Heart left ventricle (tissue), 16 donors: Measurements from ENCODE around the gene NDST3. TPM values are rescaled to one million over a fixed set of nuclear protein-coding genes. Genes with fewer than 3 reads are reported as not detected.
"Not testable (repeated sequence)": the region's sequence is repeated elsewhere in the genome, so short reads cannot be mapped to it uniquely, and the experiment has no call there.

Experiments
- ATAC-seq, 4 donors: fragments of 200-7000 bp; cut with Tn5 transposase; one replicate each; pipeline ENCODE4 v1.9.1; 2020 to 2022; ENCODE audit warnings: moderate library complexity in 4 of 4, mild to moderate bottlenecking in 3 of 4, moderate number of reproducible peaks in 1 of 4
- DNase-seq, 5 donors: peaks; one replicate each; pipeline ENCODE4 v3.0.0-alpha.2; 2020
- H3K27ac ChIP-seq, 12 donors: fragments of 200-600 bp; sonication (generic) in 4 of 12; one replicate each; pipeline versions ENCODE4 v1.5.0 to v1.8.0; 2016 to 2022; ENCODE audit warnings: mild to moderate bottlenecking in 2 of 12
- H3K27me3 ChIP-seq, 9 donors: fragments of 200-600 bp; sonication (generic) in 2 of 9; one replicate each; pipeline versions ENCODE4 v1.5.1 to v1.8.0; 2016 to 2022; ENCODE audit warnings: mild to moderate bottlenecking in 3 of 9
- H3K36me3 ChIP-seq, 9 donors: fragments of 200-600 bp; sonication (generic) in 2 of 9; one replicate each; pipeline versions ENCODE4 v1.5.0 to v1.8.0; 2018 to 2022; ENCODE audit warnings: mild to moderate bottlenecking in 2 of 9
- H3K4me1 ChIP-seq, 12 donors: fragments of 200-600 bp; sonication (generic) in 4 of 12; one replicate each; pipeline versions ENCODE4 v1.5.0 to v1.8.0; 2016 to 2022; ENCODE audit warnings: mild to moderate bottlenecking in 3 of 12
- H3K4me3 ChIP-seq, 12 donors: fragments of 200-600 bp; sonication (generic) in 4 of 12; one replicate each; pipeline versions ENCODE4 v1.5.0 to v1.8.0; 2017 to 2022; ENCODE audit warnings: mild to moderate bottlenecking in 9 of 12, moderate library complexity in 4 of 12
- H3K9me3 ChIP-seq, 12 donors: fragments of 200-600 bp; sonication (generic) in 4 of 12; one replicate each; pipeline versions ENCODE4 v1.5.0 to v1.8.0; 2016 to 2022; ENCODE audit warnings: mild to moderate bottlenecking in 1 of 12
- POLR2A ChIP-seq, 2 donors: fragments of 450-650 bp; IDR thresholded peaks; one replicate each; pipeline ENCODE4 v1.6.1; 2017; ENCODE audit warnings: antibody characterized with exemption in 2 of 2, mild to moderate bottlenecking in 2 of 2, moderate library complexity in 2 of 2
- WGBS, 4 donors: extraction: QIAGEN DNeasy Blood & Tissue Kit in 2 of 4; methylation state at CpG; one replicate each; pipeline versions ENCODE4 v1.1.5 to v1.1.7; 2013 to 2018; 5-methylcytosine and 5-hydroxymethylcytosine counted together
- intact Hi-C, 10 donors: fragments of 100-400 bp; cut with DNase I; formaldehyde crosslinking; loops; one replicate each; pipeline versions ENCODE4 v1.11.1 to v1.14.2; 2022
- polyA plus RNA-seq, 2 donors: library from polyadenylated mRNA; stranded (reverse); fragments of 200-250 nt; gene quantifications; one replicate each; pipeline ENCODE4 v1.2.3, GENCODE V29; 2013
- total RNA-seq, 9 donors: library from RNA; depleted of rRNA in 2 of 9; stranded (reverse); fragments of >200 nt in 2 of 9; fragmentation: NEBNext Ultra II Directional in 3 of 9; extraction: Animal tissue kit (Norgen Biotek cat#: 25700) in 3 of 9; gene quantifications; one replicate each; pipeline versions ENCODE4 v1.1.0 to v1.2.4, GENCODE V29; 2016 to 2023
- TF ChIP-seq, protein P1 (sequence below), 12 donors: fragments of 200-600 bp; sonication (generic) in 4 of 12; IDR thresholded peaks; one replicate each; pipeline versions ENCODE4 v1.5.0 to v1.8.0; 2018 to 2022; ENCODE audit warnings: antibody characterized with exemption in 12 of 12, mild to moderate bottlenecking in 5 of 12
- donor health status: ischemic (EF 13 %, LVEDD 7.1; RV severe dilation, severe dysfunction).
- donor health status: healthy with polysubstance abuse.
- donor health status: DM: no; HTN: yes; CAD: no.
- donor health status: DM: no; HTN: no; CAD: no.
- donor health status: ischemic (EF 25% LVEDD 6.9; RV normal size, moderate dysfunction).
- donor health status: ischemic (EF 25% LVEDD 5.7; RV mildly dilated, moderate dysfunction).
- donor health status: healthy.
- donor health status: DM: yes; HTN: yes; CAD: no.
- donor health status: ischemic (EF 35%, LVEDD 5.7; RV mildly dilated, moderate dysfunction).
- donor health status: nonischemic (EF 11% LVEDD 7.7; RV severe dilation, severe dysfunction).
- donor health status: DM: yes; HTN: yes; CAD: no.
- donor health status: PGD.
- donor health status: ischemic (EF 29% LVEDD 5.4; RV normal size, mild dysfunction).
- donor health status: nonischemic (EF 23%, LVEDD 6.1; RV moderate dilation, normal function).

Gene NDST3
- total and polyA plus RNA-seq, 11 donors = 0.29 TPM; not detected in 10

GRCh38 chr4:118287711-118288451 lies 253.6 kb downstream of the NDST3 start:
- no peak overlapping the region for H3K27ac ChIP-seq
- peaks cover 0 to 2% (median 0%) of the 10 kb centered on the region in 9 donors for H3K36me3 ChIP-seq
- ATAC-seq (no peak), DNase-seq (no peak)
- intact Hi-C loops = loop anchor here in 1 of 10 donors (10.0 kb wide), 1 partner anchor 397 kb away; the partner anchor contains the start of gene METTL14
- no peaks in the 10 kb centered on the region for H3K9me3 ChIP-seq
- 80 to 93% (median 88%) methylated on average over 2 of the region's 2 CpGs for WGBS, 4 donors
- TF ChIP-seq, protein P1, sequence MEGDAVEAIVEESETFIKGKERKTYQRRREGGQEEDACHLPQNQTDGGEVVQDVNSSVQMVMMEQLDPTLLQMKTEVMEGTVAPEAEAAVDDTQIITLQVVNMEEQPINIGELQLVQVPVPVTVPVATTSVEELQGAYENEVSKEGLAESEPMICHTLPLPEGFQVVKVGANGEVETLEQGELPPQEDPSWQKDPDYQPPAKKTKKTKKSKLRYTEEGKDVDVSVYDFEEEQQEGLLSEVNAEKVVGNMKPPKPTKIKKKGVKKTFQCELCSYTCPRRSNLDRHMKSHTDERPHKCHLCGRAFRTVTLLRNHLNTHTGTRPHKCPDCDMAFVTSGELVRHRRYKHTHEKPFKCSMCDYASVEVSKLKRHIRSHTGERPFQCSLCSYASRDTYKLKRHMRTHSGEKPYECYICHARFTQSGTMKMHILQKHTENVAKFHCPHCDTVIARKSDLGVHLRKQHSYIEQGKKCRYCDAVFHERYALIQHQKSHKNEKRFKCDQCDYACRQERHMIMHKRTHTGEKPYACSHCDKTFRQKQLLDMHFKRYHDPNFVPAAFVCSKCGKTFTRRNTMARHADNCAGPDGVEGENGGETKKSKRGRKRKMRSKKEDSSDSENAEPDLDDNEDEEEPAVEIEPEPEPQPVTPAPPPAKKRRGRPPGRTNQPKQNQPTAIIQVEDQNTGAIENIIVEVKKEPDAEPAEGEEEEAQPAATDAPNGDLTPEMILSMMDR (IDR thresholded peaks at IDR 0.05) = no peak
- no peak for TF ChIP-seq POLR2A (IDR thresholded peaks at IDR 0.05)
- no peaks in the 10 kb centered on the region for H3K4me1 ChIP-seq
- H3K27me3 ChIP-seq = no peaks in the 10 kb centered on the region
- no peak overlapping the region for H3K4me3 ChIP-seq

DNA sequence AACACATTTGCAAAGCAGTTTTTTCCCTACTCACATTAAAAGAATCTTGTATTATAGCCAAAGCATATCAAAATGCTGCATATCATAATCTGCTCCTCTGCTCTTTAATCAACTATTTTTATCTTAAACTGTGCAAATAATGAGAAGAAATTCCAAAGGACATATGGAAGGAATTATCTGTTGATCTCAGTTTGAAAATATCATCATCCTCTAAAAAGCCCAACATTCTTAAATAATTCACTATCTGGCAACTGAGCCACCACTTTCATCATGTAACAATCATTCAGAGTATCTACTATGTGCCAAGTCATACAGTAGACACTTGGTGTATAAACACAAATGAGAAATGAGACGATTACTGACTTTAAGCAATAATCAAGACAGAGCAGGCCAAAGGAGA lies 255.5 kb downstream of the NDST3 start:
- intact Hi-C loops = loop anchor here in 1 of 10 donors (10.0 kb wide), 1 partner anchor 395 kb away; the partner anchor contains the start of gene METTL14

DNA sequence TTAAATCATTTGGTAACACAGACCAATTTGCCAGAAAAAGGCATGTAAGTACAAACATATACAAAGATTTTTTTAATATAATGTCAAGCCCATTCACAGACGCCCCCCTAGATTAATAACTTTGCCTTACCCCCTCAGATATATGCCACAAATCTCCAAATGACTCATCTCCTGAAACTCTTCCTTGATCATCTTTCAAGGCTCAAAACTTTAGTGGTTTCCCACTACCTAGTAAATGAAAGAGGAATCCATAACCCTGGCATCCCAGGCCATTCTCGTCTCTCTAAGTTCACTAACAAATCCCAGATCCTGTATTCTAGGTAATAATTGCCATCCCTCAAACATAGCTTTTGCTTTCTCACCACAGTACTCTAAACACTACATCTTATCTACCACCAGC lies 256.7 kb downstream of the NDST3 start:
- Histone ChIP-seq H3K36me3 (no peaks in the 10 kb centered on the region), H3K27ac (no peak overlapping the region), H3K27me3 (no peaks in the 10 kb centered on the region), H3K9me3 (no peaks in the 10 kb centered on the region), H3K4me1 (no peaks in the 10 kb centered on the region), H3K4me3 (no peak overlapping the region)
- 81 to 85% (median 81%) methylated on average over 2 of the region's 2 CpGs for WGBS, 4 donors
- ATAC-seq (no peak), DNase-seq (no peak)
- intact Hi-C loops = no loop called here
- TF ChIP-seq, protein P1 (IDR thresholded peaks at IDR 0.05) = no peak
- no peak for TF ChIP-seq POLR2A (IDR thresholded peaks at IDR 0.05)

More for the DNA sequence above, 255.5 kb downstream of the NDST3 start:
- WGBS, 4 donors = 62 to 89% (median 70%) methylated on average over 1 of the region's 1 CpG
- DNase-seq (no peak), ATAC-seq (no peak)
- Histone ChIP-seq H3K27ac (no peak overlapping the region), H3K4me3 (no peak overlapping the region), H3K27me3 (no peaks in the 10 kb centered on the region), H3K4me1 (no peaks in the 10 kb centered on the region), H3K9me3 (no peaks in the 10 kb centered on the region), H3K36me3 (no peaks in the 10 kb centered on the region)
- TF ChIP-seq, protein P1 (IDR thresholded peaks at IDR 0.05) = no peak
- no peak for TF ChIP-seq POLR2A (IDR thresholded peaks at IDR 0.05)

GRCh38 chr4:118296729-118297128 lies 262.4 kb downstream of the NDST3 start:
- no peaks in the 10 kb centered on the region for H3K4me1 ChIP-seq
- intact Hi-C loops = no loop called here
- TF ChIP-seq, protein P1 (IDR thresholded peaks at IDR 0.05) = no peak
- TF ChIP-seq POLR2A (IDR thresholded peaks at IDR 0.05) = no peak
- H3K27ac ChIP-seq = no peak overlapping the region
- no peak overlapping the region for H3K4me3 ChIP-seq
- no peak for DNase-seq
- no peaks in the 10 kb centered on the region for H3K9me3 ChIP-seq
- WGBS, 4 donors = 50 to 74% (median 64%) methylated on average over 1 of the region's 1 CpG
- no peaks in the 10 kb centered on the region for H3K27me3 ChIP-seq
- H3K36me3 ChIP-seq = no peaks in the 10 kb centered on the region
- ATAC-seq = no peak

DNA sequence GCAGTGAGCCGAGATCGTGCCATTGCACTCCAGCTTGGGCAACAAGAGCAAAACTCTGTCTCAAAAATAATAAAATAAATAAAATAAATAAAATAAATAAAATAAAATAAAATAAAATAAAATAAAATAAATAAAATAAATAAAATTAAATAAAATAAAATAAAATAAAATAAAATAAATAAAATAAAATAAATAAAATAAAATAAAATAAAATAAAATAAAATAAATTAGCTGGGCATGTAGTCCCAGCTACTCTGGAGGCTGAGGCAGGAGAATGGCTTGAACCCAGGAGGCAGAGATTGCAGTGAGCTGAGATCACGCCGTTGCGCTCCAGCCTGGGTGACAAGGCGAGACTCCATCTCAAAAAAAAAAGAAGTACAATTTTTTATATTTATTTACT lies 265.3 kb downstream of the NDST3 start:
- H3K27ac ChIP-seq, H3K27me3 ChIP-seq, H3K9me3 ChIP-seq, ATAC-seq, DNase-seq, H3K4me1 ChIP-seq, H3K4me3 ChIP-seq, H3K36me3 ChIP-seq, intact Hi-C loops: not testable (repeated sequence)
- 96 to 98% (median 97%) methylated on average over 6 of the region's 6 CpGs for WGBS, 4 donors
